Measurements from ENCODE around the gene NEK4. TPM values are rescaled to one million over a fixed set of nuclear protein-coding genes. Genes with fewer than 3 reads are reported as not detected.

Gene NEK4
- total and polyA plus RNA-seq, 2 of the 13 experiments (the other 11 are each of a cell fraction or from before 2014, with no cell fraction given), result 16.5 to 38.0 TPM

DNA sequence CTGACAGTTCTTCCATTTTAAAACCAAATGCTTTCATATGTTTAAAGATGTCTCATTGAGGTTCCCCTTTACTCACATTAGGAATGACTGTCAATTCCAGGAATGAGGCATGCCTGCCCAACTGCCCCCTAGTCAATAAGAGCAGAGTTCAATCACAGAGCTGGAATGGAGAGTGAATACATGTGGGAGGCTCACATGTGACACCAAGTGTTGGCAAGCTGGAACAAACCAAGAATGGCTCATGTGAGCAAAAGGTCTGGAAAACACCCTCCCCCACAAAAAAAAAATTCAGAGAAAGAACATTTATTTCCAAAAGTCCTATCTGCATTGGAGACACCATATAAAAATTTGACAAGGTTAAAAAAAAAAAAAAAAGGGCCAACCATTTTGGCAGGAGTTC, 88.7 kb downstream of the NEK4 start (continued):
- TF ChIP-seq, protein P1, sequence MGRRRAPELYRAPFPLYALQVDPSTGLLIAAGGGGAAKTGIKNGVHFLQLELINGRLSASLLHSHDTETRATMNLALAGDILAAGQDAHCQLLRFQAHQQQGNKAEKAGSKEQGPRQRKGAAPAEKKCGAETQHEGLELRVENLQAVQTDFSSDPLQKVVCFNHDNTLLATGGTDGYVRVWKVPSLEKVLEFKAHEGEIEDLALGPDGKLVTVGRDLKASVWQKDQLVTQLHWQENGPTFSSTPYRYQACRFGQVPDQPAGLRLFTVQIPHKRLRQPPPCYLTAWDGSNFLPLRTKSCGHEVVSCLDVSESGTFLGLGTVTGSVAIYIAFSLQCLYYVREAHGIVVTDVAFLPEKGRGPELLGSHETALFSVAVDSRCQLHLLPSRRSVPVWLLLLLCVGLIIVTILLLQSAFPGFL (CRISPR knock-in tag; IDR thresholded peaks at IDR 0.05), result no peak
- TF ChIP-seq BRCA1 (CRISPR knock-in tag; IDR thresholded peaks at IDR 0.05), result no peak
- TF ChIP-seq, protein P2, sequence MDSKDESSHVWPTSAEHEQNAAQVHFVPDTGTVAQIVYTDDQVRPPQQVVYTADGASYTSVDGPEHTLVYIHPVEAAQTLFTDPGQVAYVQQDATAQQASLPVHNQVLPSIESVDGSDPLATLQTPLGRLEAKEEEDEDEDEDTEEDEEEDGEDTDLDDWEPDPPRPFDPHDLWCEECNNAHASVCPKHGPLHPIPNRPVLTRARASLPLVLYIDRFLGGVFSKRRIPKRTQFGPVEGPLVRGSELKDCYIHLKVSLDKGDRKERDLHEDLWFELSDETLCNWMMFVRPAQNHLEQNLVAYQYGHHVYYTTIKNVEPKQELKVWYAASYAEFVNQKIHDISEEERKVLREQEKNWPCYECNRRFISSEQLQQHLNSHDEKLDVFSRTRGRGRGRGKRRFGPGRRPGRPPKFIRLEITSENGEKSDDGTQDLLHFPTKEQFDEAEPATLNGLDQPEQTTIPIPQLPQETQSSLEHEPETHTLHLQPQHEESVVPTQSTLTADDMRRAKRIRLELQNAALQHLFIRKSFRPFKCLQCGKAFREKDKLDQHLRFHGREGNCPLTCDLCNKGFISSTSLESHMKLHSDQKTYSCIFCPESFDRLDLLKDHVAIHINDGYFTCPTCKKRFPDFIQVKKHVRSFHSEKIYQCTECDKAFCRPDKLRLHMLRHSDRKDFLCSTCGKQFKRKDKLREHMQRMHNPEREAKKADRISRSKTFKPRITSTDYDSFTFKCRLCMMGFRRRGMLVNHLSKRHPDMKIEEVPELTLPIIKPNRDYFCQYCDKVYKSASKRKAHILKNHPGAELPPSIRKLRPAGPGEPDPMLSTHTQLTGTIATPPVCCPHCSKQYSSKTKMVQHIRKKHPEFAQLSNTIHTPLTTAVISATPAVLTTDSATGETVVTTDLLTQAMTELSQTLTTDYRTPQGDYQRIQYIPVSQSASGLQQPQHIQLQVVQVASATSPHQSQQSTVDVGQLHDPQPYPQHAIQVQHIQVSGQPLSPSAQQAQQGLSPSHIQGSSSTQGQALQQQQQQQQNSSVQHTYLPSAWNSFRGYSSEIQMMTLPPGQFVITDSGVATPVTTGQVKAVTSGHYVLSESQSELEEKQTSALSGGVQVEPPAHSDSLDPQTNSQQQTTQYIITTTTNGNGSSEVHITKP (CRISPR knock-in tag; IDR thresholded peaks at IDR 0.05; ENCODE audit: low read depth), result peak; percentile 76; the same call in 1 of the 2 replicates
- TF ChIP-seq THAP8 (CRISPR knock-in tag; IDR thresholded peaks at IDR 0.05; ENCODE audit: borderline replicate concordance), result no peak
- TF ChIP-seq ZMAT5 (CRISPR knock-in tag; IDR thresholded peaks at IDR 0.05; ENCODE audit: borderline replicate concordance, low read depth), result no peak
- TF ChIP-seq, protein P3, sequence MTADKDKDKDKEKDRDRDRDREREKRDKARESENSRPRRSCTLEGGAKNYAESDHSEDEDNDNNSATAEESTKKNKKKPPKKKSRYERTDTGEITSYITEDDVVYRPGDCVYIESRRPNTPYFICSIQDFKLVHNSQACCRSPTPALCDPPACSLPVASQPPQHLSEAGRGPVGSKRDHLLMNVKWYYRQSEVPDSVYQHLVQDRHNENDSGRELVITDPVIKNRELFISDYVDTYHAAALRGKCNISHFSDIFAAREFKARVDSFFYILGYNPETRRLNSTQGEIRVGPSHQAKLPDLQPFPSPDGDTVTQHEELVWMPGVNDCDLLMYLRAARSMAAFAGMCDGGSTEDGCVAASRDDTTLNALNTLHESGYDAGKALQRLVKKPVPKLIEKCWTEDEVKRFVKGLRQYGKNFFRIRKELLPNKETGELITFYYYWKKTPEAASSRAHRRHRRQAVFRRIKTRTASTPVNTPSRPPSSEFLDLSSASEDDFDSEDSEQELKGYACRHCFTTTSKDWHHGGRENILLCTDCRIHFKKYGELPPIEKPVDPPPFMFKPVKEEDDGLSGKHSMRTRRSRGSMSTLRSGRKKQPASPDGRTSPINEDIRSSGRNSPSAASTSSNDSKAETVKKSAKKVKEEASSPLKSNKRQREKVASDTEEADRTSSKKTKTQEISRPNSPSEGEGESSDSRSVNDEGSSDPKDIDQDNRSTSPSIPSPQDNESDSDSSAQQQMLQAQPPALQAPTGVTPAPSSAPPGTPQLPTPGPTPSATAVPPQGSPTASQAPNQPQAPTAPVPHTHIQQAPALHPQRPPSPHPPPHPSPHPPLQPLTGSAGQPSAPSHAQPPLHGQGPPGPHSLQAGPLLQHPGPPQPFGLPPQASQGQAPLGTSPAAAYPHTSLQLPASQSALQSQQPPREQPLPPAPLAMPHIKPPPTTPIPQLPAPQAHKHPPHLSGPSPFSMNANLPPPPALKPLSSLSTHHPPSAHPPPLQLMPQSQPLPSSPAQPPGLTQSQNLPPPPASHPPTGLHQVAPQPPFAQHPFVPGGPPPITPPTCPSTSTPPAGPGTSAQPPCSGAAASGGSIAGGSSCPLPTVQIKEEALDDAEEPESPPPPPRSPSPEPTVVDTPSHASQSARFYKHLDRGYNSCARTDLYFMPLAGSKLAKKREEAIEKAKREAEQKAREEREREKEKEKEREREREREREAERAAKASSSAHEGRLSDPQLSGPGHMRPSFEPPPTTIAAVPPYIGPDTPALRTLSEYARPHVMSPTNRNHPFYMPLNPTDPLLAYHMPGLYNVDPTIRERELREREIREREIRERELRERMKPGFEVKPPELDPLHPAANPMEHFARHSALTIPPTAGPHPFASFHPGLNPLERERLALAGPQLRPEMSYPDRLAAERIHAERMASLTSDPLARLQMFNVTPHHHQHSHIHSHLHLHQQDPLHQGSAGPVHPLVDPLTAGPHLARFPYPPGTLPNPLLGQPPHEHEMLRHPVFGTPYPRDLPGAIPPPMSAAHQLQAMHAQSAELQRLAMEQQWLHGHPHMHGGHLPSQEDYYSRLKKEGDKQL (CRISPR knock-in tag; IDR thresholded peaks at IDR 0.05; ENCODE audit: low read depth), result no peak
- TF ChIP-seq NAIF1 (CRISPR knock-in tag; IDR thresholded peaks at IDR 0.05; ENCODE audit: borderline replicate concordance), result no peak
- no peak for TF ChIP-seq DR1 (CRISPR knock-in tag; IDR thresholded peaks at IDR 0.05)
- no peak for TF ChIP-seq NFE2L2 (IDR thresholded peaks at IDR 0.05; ENCODE audit: low read length)
- TF ChIP-seq ZNF644 (CRISPR knock-in tag; IDR thresholded peaks at IDR 0.05; ENCODE audit: low read depth), result peak; percentile 67; the same call in 1 of the 2 replicates
- TF ChIP-seq POGZ (CRISPR knock-in tag; IDR thresholded peaks at IDR 0.05), result no peak
- no peak for TF ChIP-seq KDM2A (CRISPR knock-in tag; IDR thresholded peaks at IDR 0.05; ENCODE audit: borderline replicate concordance, low read depth)
- 0 out of 2 replicates have a peak, but pooled peaks have one; percentile 42 for TF ChIP-seq SIN3A (IDR thresholded peaks at IDR 0.05; ENCODE audit: borderline replicate concordance, low read depth, low read length)
- no peak for TF ChIP-seq ZFP36L1 (CRISPR knock-in tag; IDR thresholded peaks at IDR 0.05)
- no peak for TF ChIP-seq CEBPB (IDR thresholded peaks at IDR 0.05; ENCODE audit: borderline replicate concordance, low read depth, low read length)
- no peak for TF ChIP-seq ZNF83 (CRISPR knock-in tag; IDR thresholded peaks at IDR 0.05; ENCODE audit: borderline replicate concordance)
- TF ChIP-seq ZBTB2 (CRISPR knock-in tag; IDR thresholded peaks at IDR 0.05; ENCODE audit: low read depth), result no peak

Data from HepG2 (cell line).